GM21737 (cell line): ENCODE data around the gene TXK.

ENCODE experiments used
- ATAC-seq: cut with Tn5 transposase; IDR thresholded peaks from one replicate; pipeline ENCODE4 v1.9.1; 2021; ENCODE audit warnings: mild to moderate bottlenecking, moderate library complexity; ENCODE audit not compliant: unreplicated experiment

The TXK gene

GRCh38 chr4:48108309-48109073 is 25.6 kb downstream of the TXK start:
- ATAC-seq, result no peak

GRCh38 chr4:48105230-48105629 is 28.8 kb downstream of the TXK start:
- no peak for ATAC-seq

GRCh38 chr4:48103483-48104139 is 30.4 kb downstream of the TXK start:
- ATAC-seq, result peak; percentile 69

- ATAC-seq, result no peak
Observed at GRCh38 chr4:48102303-48102702, 31.7 kb downstream of the TXK start.

- ATAC-seq, result no peak
Observed at GRCh38 chr4:48100256-48100655, 33.8 kb downstream of the TXK start.

- no peak for ATAC-seq
Observed at GRCh38 chr4:48095441-48095840, 38.6 kb downstream of the TXK start.

- no peak for ATAC-seq
Observed at GRCh38 chr4:48093991-48094416, 40.0 kb downstream of the TXK start.

- ATAC-seq, result no peak
Observed at GRCh38 chr4:48090621-48091020, 43.4 kb downstream of the TXK start.

GRCh38 chr4:48085821-48086589 is 48.0 kb downstream of the TXK start:
- ATAC-seq, result no peak

GRCh38 chr4:48082956-48083355 is 51.1 kb downstream of the TXK start:
- no peak for ATAC-seq

- no peak for ATAC-seq
Observed at GRCh38 chr4:48081196-48081595, 52.9 kb downstream of the TXK start.

- ATAC-seq, result no peak
Observed at GRCh38 chr4:48079972-48080391, 54.1 kb downstream of the TXK start.

GRCh38 chr4:48078862-48079655 is 55.0 kb downstream of the TXK start:
- ATAC-seq, result no peak

GRCh38 chr4:48078425-48078824 is 55.6 kb downstream of the TXK start:
- ATAC-seq, result no peak

- no peak for ATAC-seq
Observed at GRCh38 chr4:48074657-48075056, 59.4 kb downstream of the TXK start.

- ATAC-seq, result no peak
Observed at GRCh38 chr4:48073567-48074103, 60.4 kb downstream of the TXK start.

- ATAC-seq, result no peak
Observed at GRCh38 chr4:48071191-48071590, 62.9 kb downstream of the TXK start.

- no peak for ATAC-seq
Observed at GRCh38 chr4:48069026-48069425, 65.0 kb downstream of the TXK start.

- no peak for ATAC-seq
Observed at GRCh38 chr4:48068182-48068581, 65.9 kb downstream of the TXK start.

GRCh38 chr4:48067536-48067935 is 66.5 kb downstream of the TXK start:
- ATAC-seq, result no peak
